ENCODE results near the gene CKS1B. TPM values are rescaled to one million over a fixed set of nuclear protein-coding genes. Genes with fewer than 3 reads are reported as not detected.
A peak's percentile ranks its signal among the peaks of the same experiment; 100 is the strongest.

CKS1B gene
- total RNA-seq, 6 donors from 2014 or later: 9.9 to 31.1 (median 22.5) TPM

- Histone ChIP-seq H3K27me3 (no peaks in the 10 kb centered on the region), H3K4me1 (peaks cover 46 to 63% (median 58%) of the 10 kb centered on the region in 4 donors), H3K4me3 (no peak overlapping the region), H3K36me3 (peaks cover 27 to 57% (median 48%) of the 10 kb centered on the region in 4 donors), H3K27ac (peak overlapping the region; percentile 97 to 99 (median 98)), H3K9me3 (no peaks in the 10 kb centered on the region)
- TF ChIP-seq POLR2AphosphoS5 (IDR thresholded peaks at IDR 0.05) (no peak), POLR2A (IDR thresholded peaks at IDR 0.05) (no peak), CTCF (IDR thresholded peaks at IDR 0.05) (no peak), EP300 (IDR thresholded peaks at IDR 0.05) (no peak)
- DNase-seq (no peak), ATAC-seq (ENCODE audit: low FRiP score in 2 of 2) (no peak)
- WGBS, 2 donors: 88 to 90% methylated on average over 3 of the region's 3 CpGs
These were observed 5.8 kb upstream of the CKS1B start for GRCh38 chr1:154968731-154969130.

DNA sequence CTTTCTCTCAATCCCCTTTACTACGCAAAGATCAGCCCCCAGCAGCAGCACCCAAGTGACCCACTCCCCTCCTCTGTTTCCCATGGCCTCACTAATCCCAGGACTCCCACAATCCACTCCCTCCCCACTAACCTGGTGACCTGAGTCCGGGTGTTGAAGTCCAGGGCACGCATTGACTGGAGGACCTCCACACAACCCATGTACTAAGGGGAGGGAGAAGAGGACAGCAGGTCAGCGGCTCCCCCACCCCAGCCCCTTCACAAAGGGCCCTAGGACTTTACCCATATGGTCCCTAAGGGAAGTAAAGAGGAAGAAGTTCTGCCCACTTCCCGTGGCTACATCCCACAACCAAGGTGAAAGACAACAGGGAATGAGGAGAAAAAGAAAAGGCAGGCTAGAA, 5.2 kb upstream of the CKS1B start:
- no peak for ATAC-seq (ENCODE audit: low FRiP score in 2 of 2)
- Histone ChIP-seq H3K27ac (peak overlapping the region; percentile 97 to 99 (median 98)), H3K4me1 (peaks cover 46 to 63% (median 58%) of the 10 kb centered on the region in 4 donors)

GRCh38 chr1:154969860-154970452, 4.5 kb upstream of the CKS1B start:
- TF ChIP-seq POLR2AphosphoS5 (IDR thresholded peaks at IDR 0.05): no peak
- no peak for TF ChIP-seq CTCF (IDR thresholded peaks at IDR 0.05)
- TF ChIP-seq EP300 (IDR thresholded peaks at IDR 0.05): no peak
- Histone ChIP-seq H3K27me3 (no peaks in the 10 kb centered on the region), H3K36me3 (peaks cover 22 to 45% (median 36%) of the 10 kb centered on the region in 4 donors), H3K27ac (peak overlapping the region; percentile 97 to 99 (median 98)), H3K4me3 (peak overlapping the region; percentile 25 to 61 (median 36)), H3K9me3 (no peaks in the 10 kb centered on the region), H3K4me1 (peaks cover 46 to 63% (median 58%) of the 10 kb centered on the region in 4 donors)
- peak in 1 of 2 donors; percentile 80 for DNase-seq
- ATAC-seq (ENCODE audit: low FRiP score in 2 of 2): no peak
- 32 to 33% methylated on average over 16 to 21 of the region's 22 CpGs for WGBS, 2 donors

More for the DNA sequence above, 5.2 kb upstream of the CKS1B start:
- no peak for DNase-seq
- Histone ChIP-seq H3K4me3 (peak overlapping the region in 1 of 4 donors; percentile 61), H3K9me3 (no peaks in the 10 kb centered on the region), H3K27me3 (no peaks in the 10 kb centered on the region), H3K36me3 (peaks cover 22 to 52% (median 43%) of the 10 kb centered on the region in 4 donors)
- TF ChIP-seq POLR2AphosphoS5 (IDR thresholded peaks at IDR 0.05): no peak
- no peak for TF ChIP-seq EP300 (IDR thresholded peaks at IDR 0.05)
- no peak for TF ChIP-seq POLR2A (IDR thresholded peaks at IDR 0.05)
- TF ChIP-seq CTCF (IDR thresholded peaks at IDR 0.05): no peak
- 69 to 72% methylated on average over 5 of the region's 5 CpGs for WGBS, 2 donors

GRCh38 chr1:154970631-154971340, 3.7 kb upstream of the CKS1B start, which contains the start of gene SHC1:
TSS of gene SHC1 (minus strand) at chr1:154970747. CDS start at chr1:154970526, 221 bp downstream.
- peak; percentile 70 to 71 for ATAC-seq (ENCODE audit: low FRiP score in 2 of 2)
- 20 to 22% methylated on average over 11 to 15 of the region's 15 CpGs for WGBS, 2 donors
- peak in 3 of 4 donors; percentile 39 to 87 (median 77) for TF ChIP-seq POLR2A (IDR thresholded peaks at IDR 0.05)
- TF ChIP-seq EP300 (IDR thresholded peaks at IDR 0.05): no peak
- peak; percentile 83 to 96 for TF ChIP-seq POLR2AphosphoS5 (IDR thresholded peaks at IDR 0.05)
- no peak for TF ChIP-seq CTCF (IDR thresholded peaks at IDR 0.05)
- Histone ChIP-seq H3K4me1 (peaks cover 46 to 63% (median 58%) of the 10 kb centered on the region in 4 donors), H3K4me3 (peak within 1 kb of the TSS; percentile 25 to 61 (median 36)), H3K9me3 (no peaks in the 10 kb centered on the region), H3K36me3 (peaks cover 15 to 37% (median 28%) of the 10 kb centered on the region in 4 donors), H3K27ac (peak within 1 kb of the TSS; percentile 97 to 99 (median 98)), H3K27me3 (no peaks in the 10 kb centered on the region)
- peak; percentile 84 to 94 for DNase-seq
